Measurements from ENCODE around the gene ZNF705A.
"Not testable (repeated sequence)": the region's sequence is repeated elsewhere in the genome, so short reads cannot be mapped to it uniquely, and the experiment has no call there.

DNA sequence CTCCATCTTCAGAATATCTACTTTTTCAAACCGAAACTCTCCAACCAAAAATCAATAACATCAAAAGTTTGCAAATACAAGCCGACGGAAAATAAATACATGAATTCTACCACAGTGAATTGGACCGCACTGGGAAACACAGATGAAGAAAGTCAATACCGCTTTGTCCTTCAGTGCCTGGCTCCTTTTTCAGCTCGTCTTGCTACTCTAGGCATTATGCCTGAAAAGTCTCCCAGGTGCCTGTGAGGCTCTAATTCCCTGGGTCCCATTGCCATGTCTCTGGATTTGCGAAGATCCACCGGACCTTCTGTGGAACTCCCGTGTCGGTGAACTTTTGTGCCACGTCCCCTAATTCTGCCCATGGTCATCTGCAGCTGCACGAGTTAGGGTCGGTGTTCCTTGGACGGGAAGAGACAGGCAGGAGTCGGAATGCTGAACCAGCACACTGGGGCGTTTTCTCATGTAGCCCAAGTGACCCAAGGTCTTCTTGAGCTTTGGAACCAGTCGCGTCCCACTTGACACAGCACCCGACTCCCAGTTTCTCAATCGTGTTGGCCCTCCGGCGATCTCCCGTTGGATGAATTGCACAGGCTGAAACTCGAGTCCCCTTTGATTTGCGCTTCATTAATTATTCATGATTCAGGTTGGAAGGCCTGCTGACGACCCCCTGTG lies 62.0 kb downstream of the ZNF705A start:
- TF ChIP-seq POLR2A (IDR thresholded peaks at IDR 0.05; ENCODE audit: low read depth, low read length); TAF1 (IDR thresholded peaks at IDR 0.05; ENCODE audit: borderline replicate concordance, low read depth, low read length); POLR2AphosphoS5 (IDR thresholded peaks at IDR 0.05; ENCODE audit: low read depth, low read length): not testable (repeated sequence)

Data from GM12892 (cell line).